WTC11 (cell line): ENCODE results near the gene FAM136A. TPM values are rescaled to one million over a fixed set of nuclear protein-coding genes. Genes with fewer than 3 reads are reported as not detected.

Experiments
- ATAC-seq: fragments of 200-7000 bp; cut with Tn5 transposase; 2 replicates; pipeline ENCODE4 v1.10.0; 2021; ENCODE audit warnings: mild to moderate bottlenecking, moderate library complexity
- CTCF ChIA-PET: fragments of 300-600 bp; sonication (Branson Sonifier 250); formaldehyde crosslinking; loops from one replicate; lab custom pipeline; 2021; ENCODE audit warnings: antibody characterized with exemption; lab: Charles Lee
- POLR2A ChIA-PET: fragments of 350-600 bp; sonication (Branson Sonifier 250); formaldehyde crosslinking; loops from one replicate; lab custom pipeline; 2021; ENCODE audit warnings: antibody characterized with exemption; lab: Charles Lee
- DNase-seq: peaks from one replicate; pipeline ENCODE4 v3.0.0; 2021; ENCODE audit warnings: low spot score
- H3K27ac Mint-ChIP-seq: 2 replicates; pipeline ENCODE4 v1.8.0; 2021; ENCODE audit warnings: mixed read lengths
- H3K27me3 Mint-ChIP-seq: 2 replicates; pipeline ENCODE4 v1.8.0; 2021; ENCODE audit warnings: low read depth, mild to moderate bottlenecking, moderate library complexity, mixed read lengths
- H3K36me3 Mint-ChIP-seq: 2 replicates; pipeline ENCODE4 v1.8.0; 2021; ENCODE audit warnings: mixed read lengths
- H3K4me1 Mint-ChIP-seq: 2 replicates; pipeline ENCODE4 v1.8.0; 2022; ENCODE audit warnings: mixed read lengths
- H3K4me3 Mint-ChIP-seq: 2 replicates; pipeline ENCODE4 v1.8.0; 2021; ENCODE audit warnings: mild to moderate bottlenecking, moderate library complexity, mixed read lengths
- H3K9me3 Mint-ChIP-seq: 2 replicates; pipeline ENCODE4 v1.8.0; 2021; ENCODE audit warnings: mixed read lengths
- ETV6 ChIP-seq: sonication (generic); formaldehyde crosslinking; IDR thresholded peaks from 2 replicates; pipeline ENCODE4 v1.8.1; 2022; ENCODE audit warnings: mild to moderate bottlenecking, missing genetic modification reagents
- GRHL2 ChIP-seq: fragments of 250-450 bp; sonication (Bioruptor Pico); IDR thresholded peaks from 2 replicates; pipeline ENCODE4 v1.8.0; 2022; ENCODE audit warnings: mild to moderate bottlenecking, moderate library complexity; ENCODE audit not compliant: insufficient replicate concordance, severe bottlenecking
- GTF2I ChIP-seq: fragments of 250-450 bp; sonication (Bioruptor Pico); conservative IDR thresholded peaks from 2 replicates; pipeline ENCODE4 v1.4.0; 2021; ENCODE audit warnings: mild to moderate bottlenecking
- JAZF1 ChIP-seq: fragments of 250-450 bp; sonication (Bioruptor Pico); IDR thresholded peaks from 2 replicates; pipeline ENCODE4 v1.9.0; 2021; ENCODE audit warnings: moderate library complexity, mild to moderate bottlenecking, inconsistent platforms
- KAT7 ChIP-seq: sonication (generic); formaldehyde crosslinking; IDR thresholded peaks from 2 replicates; pipeline ENCODE4 v1.8.1; 2023; ENCODE audit warnings: missing genetic modification reagents, mild to moderate bottlenecking, borderline replicate concordance
- NFATC4 ChIP-seq: fragments of 250-450 bp; sonication (Bioruptor Pico); IDR thresholded peaks from 2 replicates; pipeline ENCODE4 v1.9.0; 2021; ENCODE audit warnings: mild to moderate bottlenecking
- OVOL2 ChIP-seq: fragments of 250-450 bp; sonication (Bioruptor Pico); IDR thresholded peaks from 2 replicates; pipeline ENCODE4 v1.9.0; 2021; ENCODE audit warnings: mild to moderate bottlenecking, borderline replicate concordance
- PRRX2 ChIP-seq: fragments of 250-450 bp; sonication (Bioruptor Pico); IDR thresholded peaks from 2 replicates; pipeline ENCODE4 v1.8.0; 2021; ENCODE audit warnings: mild to moderate bottlenecking
- SMAD3 ChIP-seq: sonication (generic); formaldehyde crosslinking; IDR thresholded peaks from 2 replicates; pipeline ENCODE4 v1.8.0; 2022; ENCODE audit warnings: missing genetic modification reagents, mild to moderate bottlenecking, borderline replicate concordance
- SMAD4 ChIP-seq: sonication (generic); formaldehyde crosslinking; IDR thresholded peaks from 2 replicates; pipeline ENCODE4 v1.8.0; 2022; ENCODE audit warnings: mild to moderate bottlenecking, missing genetic modification reagents
- SOX15 ChIP-seq: fragments of 250-450 bp; sonication (Bioruptor Pico); IDR thresholded peaks from 2 replicates; pipeline ENCODE4 v1.9.0; 2021; ENCODE audit warnings: mild to moderate bottlenecking
- ZBTB21 ChIP-seq: sonication (generic); formaldehyde crosslinking; IDR thresholded peaks from 2 replicates; pipeline ENCODE4 v1.8.1; 2023; ENCODE audit warnings: mild to moderate bottlenecking, missing genetic modification reagents, borderline replicate concordance
- ZNF138 ChIP-seq: sonication (generic); formaldehyde crosslinking; conservative IDR thresholded peaks from 2 replicates; pipeline ENCODE4 v1.8.1; 2022; ENCODE audit warnings: mild to moderate bottlenecking, moderate library complexity, missing genetic modification reagents
- ZNF317 ChIP-seq: sonication (generic); formaldehyde crosslinking; IDR thresholded peaks from 2 replicates; pipeline ENCODE4 v1.8.1; 2023; ENCODE audit warnings: low read depth, mild to moderate bottlenecking, moderate library complexity, missing genetic modification reagents, borderline replicate concordance
- ZNF416 ChIP-seq: fragments of 250-450 bp; sonication (Bioruptor Pico); IDR thresholded peaks from 2 replicates; pipeline ENCODE4 v1.9.0; 2021; ENCODE audit warnings: mild to moderate bottlenecking, inconsistent platforms
- total RNA-seq: library from RNA; stranded (reverse); gene quantifications from 3 replicates; pipeline ENCODE4 v1.2.3, GENCODE V29; 2021
- TF ChIP-seq, protein P1 (sequence below): sonication (generic); formaldehyde crosslinking; IDR thresholded peaks from 2 replicates; pipeline ENCODE4 v1.8.0; 2022; ENCODE audit warnings: missing genetic modification reagents
- TF ChIP-seq, protein P2 (sequence below): sonication (generic); formaldehyde crosslinking; IDR thresholded peaks from 2 replicates; pipeline ENCODE4 v1.8.1; 2022; ENCODE audit warnings: mild to moderate bottlenecking, missing genetic modification reagents, moderate library complexity, borderline replicate concordance
- TF ChIP-seq, protein P3 (sequence below): sonication (generic); formaldehyde crosslinking; IDR thresholded peaks from 2 replicates; pipeline ENCODE4 v1.8.1; 2022; ENCODE audit warnings: low read depth, mild to moderate bottlenecking, moderate library complexity, missing genetic modification reagents, borderline replicate concordance
- TF ChIP-seq, protein P4 (sequence below): sonication (generic); formaldehyde crosslinking; conservative IDR thresholded peaks from 2 replicates; pipeline ENCODE4 v1.8.1; 2022; ENCODE audit warnings: mild to moderate bottlenecking, missing genetic modification reagents
- TF ChIP-seq, protein P5 (sequence below): fragments of 250-450 bp; sonication (Bioruptor Pico); IDR thresholded peaks from 2 replicates; pipeline ENCODE4 v1.9.0; 2021; ENCODE audit warnings: mild to moderate bottlenecking
- TF ChIP-seq, protein P6 (sequence below): sonication (generic); formaldehyde crosslinking; IDR thresholded peaks from 2 replicates; pipeline ENCODE4 v1.8.1; 2023; ENCODE audit warnings: mild to moderate bottlenecking, missing genetic modification reagents
- TF ChIP-seq, protein P7 (sequence below): sonication (generic); formaldehyde crosslinking; IDR thresholded peaks from 2 replicates; pipeline ENCODE4 v1.8.1; 2023; ENCODE audit warnings: mild to moderate bottlenecking, missing genetic modification reagents
- TF ChIP-seq, protein P8 (sequence below): fragments of 250-450 bp; sonication (Bioruptor Pico); IDR thresholded peaks from 2 replicates; pipeline ENCODE4 v1.9.0; 2021; ENCODE audit warnings: moderate library complexity, mild to moderate bottlenecking, inconsistent platforms, borderline replicate concordance

Gene FAM136A
- total RNA-seq, 1 experiment from 2014 or later, result 83.9 TPM

DNA sequence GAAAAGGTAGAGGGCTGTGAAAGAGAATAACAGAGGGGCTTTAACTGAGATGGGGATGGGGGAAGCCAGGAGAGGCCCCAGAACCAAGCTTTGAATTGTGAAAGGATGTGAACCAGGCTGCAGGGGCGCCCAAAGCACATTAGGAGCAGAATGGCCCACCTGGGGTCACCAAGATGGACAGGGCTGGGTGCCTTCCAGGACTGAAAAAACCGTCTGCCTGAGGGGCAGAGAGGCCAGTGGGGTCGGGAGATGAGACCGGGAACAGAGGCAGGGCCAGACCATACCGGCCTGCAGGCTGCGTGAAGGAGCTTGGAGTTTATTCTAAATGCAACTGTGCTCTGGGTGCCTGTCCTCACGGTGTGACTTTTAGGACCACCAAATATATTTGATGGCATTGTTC, 29.1 kb upstream of the FAM136A start (continued):
- TF ChIP-seq, protein P1, sequence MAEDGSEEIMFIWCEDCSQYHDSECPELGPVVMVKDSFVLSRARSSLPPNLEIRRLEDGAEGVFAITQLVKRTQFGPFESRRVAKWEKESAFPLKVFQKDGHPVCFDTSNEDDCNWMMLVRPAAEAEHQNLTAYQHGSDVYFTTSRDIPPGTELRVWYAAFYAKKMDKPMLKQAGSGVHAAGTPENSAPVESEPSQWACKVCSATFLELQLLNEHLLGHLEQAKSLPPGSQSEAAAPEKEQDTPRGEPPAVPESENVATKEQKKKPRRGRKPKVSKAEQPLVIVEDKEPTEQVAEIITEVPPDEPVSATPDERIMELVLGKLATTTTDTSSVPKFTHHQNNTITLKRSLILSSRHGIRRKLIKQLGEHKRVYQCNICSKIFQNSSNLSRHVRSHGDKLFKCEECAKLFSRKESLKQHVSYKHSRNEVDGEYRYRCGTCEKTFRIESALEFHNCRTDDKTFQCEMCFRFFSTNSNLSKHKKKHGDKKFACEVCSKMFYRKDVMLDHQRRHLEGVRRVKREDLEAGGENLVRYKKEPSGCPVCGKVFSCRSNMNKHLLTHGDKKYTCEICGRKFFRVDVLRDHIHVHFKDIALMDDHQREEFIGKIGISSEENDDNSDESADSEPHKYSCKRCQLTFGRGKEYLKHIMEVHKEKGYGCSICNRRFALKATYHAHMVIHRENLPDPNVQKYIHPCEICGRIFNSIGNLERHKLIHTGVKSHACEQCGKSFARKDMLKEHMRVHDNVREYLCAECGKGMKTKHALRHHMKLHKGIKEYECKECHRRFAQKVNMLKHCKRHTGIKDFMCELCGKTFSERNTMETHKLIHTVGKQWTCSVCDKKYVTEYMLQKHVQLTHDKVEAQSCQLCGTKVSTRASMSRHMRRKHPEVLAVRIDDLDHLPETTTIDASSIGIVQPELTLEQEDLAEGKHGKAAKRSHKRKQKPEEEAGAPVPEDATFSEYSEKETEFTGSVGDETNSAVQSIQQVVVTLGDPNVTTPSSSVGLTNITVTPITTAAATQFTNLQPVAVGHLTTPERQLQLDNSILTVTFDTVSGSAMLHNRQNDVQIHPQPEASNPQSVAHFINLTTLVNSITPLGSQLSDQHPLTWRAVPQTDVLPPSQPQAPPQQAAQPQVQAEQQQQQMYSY (CRISPR knock-in tag), result no peak
- TF ChIP-seq SMAD4 (CRISPR knock-in tag) (no peak), ZNF317 (CRISPR knock-in tag) (no peak), ZBTB21 (CRISPR knock-in tag) (no peak), ZNF138 (CRISPR knock-in tag) (no peak), ETV6 (CRISPR knock-in tag) (no peak), NFATC4 (CRISPR knock-in tag) (no peak), SOX15 (no peak), ZNF416 (no peak)
- TF ChIP-seq, protein P2, sequence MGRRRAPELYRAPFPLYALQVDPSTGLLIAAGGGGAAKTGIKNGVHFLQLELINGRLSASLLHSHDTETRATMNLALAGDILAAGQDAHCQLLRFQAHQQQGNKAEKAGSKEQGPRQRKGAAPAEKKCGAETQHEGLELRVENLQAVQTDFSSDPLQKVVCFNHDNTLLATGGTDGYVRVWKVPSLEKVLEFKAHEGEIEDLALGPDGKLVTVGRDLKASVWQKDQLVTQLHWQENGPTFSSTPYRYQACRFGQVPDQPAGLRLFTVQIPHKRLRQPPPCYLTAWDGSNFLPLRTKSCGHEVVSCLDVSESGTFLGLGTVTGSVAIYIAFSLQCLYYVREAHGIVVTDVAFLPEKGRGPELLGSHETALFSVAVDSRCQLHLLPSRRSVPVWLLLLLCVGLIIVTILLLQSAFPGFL (CRISPR knock-in tag), result no peak
- TF ChIP-seq, protein P3, sequence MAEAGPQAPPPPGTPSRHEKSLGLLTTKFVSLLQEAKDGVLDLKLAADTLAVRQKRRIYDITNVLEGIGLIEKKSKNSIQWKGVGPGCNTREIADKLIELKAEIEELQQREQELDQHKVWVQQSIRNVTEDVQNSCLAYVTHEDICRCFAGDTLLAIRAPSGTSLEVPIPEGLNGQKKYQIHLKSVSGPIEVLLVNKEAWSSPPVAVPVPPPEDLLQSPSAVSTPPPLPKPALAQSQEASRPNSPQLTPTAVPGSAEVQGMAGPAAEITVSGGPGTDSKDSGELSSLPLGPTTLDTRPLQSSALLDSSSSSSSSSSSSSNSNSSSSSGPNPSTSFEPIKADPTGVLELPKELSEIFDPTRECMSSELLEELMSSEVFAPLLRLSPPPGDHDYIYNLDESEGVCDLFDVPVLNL (CRISPR knock-in tag), result no peak
- TF ChIP-seq, protein P4, sequence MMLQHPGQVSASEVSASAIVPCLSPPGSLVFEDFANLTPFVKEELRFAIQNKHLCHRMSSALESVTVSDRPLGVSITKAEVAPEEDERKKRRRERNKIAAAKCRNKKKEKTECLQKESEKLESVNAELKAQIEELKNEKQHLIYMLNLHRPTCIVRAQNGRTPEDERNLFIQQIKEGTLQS (CRISPR knock-in tag), result no peak
- TF ChIP-seq, protein P5, sequence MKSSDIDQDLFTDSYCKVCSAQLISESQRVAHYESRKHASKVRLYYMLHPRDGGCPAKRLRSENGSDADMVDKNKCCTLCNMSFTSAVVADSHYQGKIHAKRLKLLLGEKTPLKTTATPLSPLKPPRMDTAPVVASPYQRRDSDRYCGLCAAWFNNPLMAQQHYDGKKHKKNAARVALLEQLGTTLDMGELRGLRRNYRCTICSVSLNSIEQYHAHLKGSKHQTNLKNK (CRISPR knock-in tag), result no peak

DNA sequence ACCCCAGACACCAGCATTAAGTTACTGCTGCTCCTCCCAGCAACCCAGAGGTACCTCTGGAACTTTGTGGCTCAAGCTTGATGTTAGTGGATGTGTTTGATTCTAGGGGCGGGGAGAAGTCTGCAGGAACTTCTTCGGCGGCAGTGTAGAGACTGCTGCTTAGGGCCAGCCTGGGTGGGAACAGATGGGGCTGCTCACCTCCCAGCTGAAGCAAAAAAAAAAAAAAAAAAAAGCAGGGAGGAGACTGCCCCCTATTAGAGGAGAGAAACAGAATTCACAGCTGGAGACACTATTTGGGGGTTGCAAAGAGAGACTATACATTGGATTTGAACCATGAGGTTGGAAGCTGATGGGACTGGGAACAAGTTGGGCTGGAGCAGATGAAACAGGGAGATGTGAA, 28.6 kb upstream of the FAM136A start:
- no peak for DNase-seq
- ATAC-seq, result no peak
- H3K27me3 Mint-ChIP-seq, result peaks cover 35% of the 10 kb centered on the region
- no peaks in the 10 kb centered on the region for H3K9me3 Mint-ChIP-seq
- H3K36me3 Mint-ChIP-seq, result no peaks in the 10 kb centered on the region
- H3K27ac Mint-ChIP-seq, result no peak overlapping the region
- H3K4me3 Mint-ChIP-seq, result no peak overlapping the region
- ChIA-PET CTCF (interaction anchor here (1.2 to 2.3 kb wide), 2 partner anchors 26 to 313 kb away, joined by 5 to 14 read pairs; no protein-coding TSS in a partner anchor), POLR2A (interaction anchor here (0.6 kb wide), 2 partner anchors 54 to 1510 kb away, joined by 3 to 5 read pairs; no protein-coding TSS in a partner anchor)
- peaks cover 8% of the 10 kb centered on the region; the same call in 1 of the 2 replicates for H3K4me1 Mint-ChIP-seq
- TF ChIP-seq SMAD3, result no peak
- no peak for TF ChIP-seq KAT7
- no peak for TF ChIP-seq JAZF1 (CRISPR knock-in tag)
- no peak for TF ChIP-seq ZBTB21 (CRISPR knock-in tag)
- no peak for TF ChIP-seq NFATC4 (CRISPR knock-in tag)
- no peak for TF ChIP-seq PRRX2 (CRISPR knock-in tag)
- TF ChIP-seq, protein P6, sequence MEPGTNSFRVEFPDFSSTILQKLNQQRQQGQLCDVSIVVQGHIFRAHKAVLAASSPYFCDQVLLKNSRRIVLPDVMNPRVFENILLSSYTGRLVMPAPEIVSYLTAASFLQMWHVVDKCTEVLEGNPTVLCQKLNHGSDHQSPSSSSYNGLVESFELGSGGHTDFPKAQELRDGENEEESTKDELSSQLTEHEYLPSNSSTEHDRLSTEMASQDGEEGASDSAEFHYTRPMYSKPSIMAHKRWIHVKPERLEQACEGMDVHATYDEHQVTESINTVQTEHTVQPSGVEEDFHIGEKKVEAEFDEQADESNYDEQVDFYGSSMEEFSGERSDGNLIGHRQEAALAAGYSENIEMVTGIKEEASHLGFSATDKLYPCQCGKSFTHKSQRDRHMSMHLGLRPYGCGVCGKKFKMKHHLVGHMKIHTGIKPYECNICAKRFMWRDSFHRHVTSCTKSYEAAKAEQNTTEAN (CRISPR knock-in tag), result no peak
- TF ChIP-seq, protein P7, sequence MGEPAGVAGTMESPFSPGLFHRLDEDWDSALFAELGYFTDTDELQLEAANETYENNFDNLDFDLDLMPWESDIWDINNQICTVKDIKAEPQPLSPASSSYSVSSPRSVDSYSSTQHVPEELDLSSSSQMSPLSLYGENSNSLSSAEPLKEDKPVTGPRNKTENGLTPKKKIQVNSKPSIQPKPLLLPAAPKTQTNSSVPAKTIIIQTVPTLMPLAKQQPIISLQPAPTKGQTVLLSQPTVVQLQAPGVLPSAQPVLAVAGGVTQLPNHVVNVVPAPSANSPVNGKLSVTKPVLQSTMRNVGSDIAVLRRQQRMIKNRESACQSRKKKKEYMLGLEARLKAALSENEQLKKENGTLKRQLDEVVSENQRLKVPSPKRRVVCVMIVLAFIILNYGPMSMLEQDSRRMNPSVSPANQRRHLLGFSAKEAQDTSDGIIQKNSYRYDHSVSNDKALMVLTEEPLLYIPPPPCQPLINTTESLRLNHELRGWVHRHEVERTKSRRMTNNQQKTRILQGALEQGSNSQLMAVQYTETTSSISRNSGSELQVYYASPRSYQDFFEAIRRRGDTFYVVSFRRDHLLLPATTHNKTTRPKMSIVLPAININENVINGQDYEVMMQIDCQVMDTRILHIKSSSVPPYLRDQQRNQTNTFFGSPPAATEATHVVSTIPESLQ (CRISPR knock-in tag), result no peak
- TF ChIP-seq, protein P8, sequence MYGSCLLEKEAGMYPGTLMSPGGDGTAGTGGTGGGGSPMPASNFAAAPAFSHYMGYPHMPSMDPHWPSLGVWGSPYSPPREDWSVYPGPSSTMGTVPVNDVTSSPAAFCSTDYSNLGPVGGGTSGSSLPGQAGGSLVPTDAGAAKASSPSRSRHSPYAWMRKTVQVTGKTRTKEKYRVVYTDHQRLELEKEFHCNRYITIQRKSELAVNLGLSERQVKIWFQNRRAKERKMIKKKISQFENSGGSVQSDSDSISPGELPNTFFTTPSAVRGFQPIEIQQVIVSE, result no peak
- TF ChIP-seq, protein P2 (CRISPR knock-in tag), result no peak
- TF ChIP-seq GRHL2, result no peak
- TF ChIP-seq GTF2I (CRISPR knock-in tag), result no peak
- no peak for TF ChIP-seq OVOL2 (CRISPR knock-in tag)
